HEK293 (cell line): Measurements from ENCODE around the gene DRC7.

ENCODE experiments used
- CTCF ChIA-PET: fragments of 350-600 bp; formaldehyde crosslinking; extraction: SDS; loops from one replicate; lab custom pipeline; 2021; ENCODE audit warnings: antibody characterized with exemption; lab: Yijun Ruan, JAX
- POLR2A ChIA-PET: fragments of 300-600 bp; formaldehyde crosslinking; extraction: SDS; loops from one replicate; lab custom pipeline; 2020; ENCODE audit warnings: antibody characterized with exemption, inconsistent platforms; lab: Yijun Ruan, JAX
- H3K27ac ChIP-seq: fragments of 200-500 bp; sonication (Bioruptor generic); 2 replicates; pipeline ENCODE4 v1.5.1; 2014; ENCODE audit warnings: low read depth, low read length, control low read depth, inconsistent platforms; ENCODE audit errors: extremely low read depth
- H3K36me3 ChIP-seq, 2 experiments: fragments of 200-500 bp in 1 of 2; sonication (Bioruptor generic) in 1 of 2; 1 replicate in 1 of 2; 2 replicates in 1 of 2; pipeline ENCODE4 v1.5.1; 2014 to 2017; ENCODE audit warnings: inconsistent platforms in 2 of 2, low read length in 2 of 2; ENCODE audit not compliant: control insufficient read depth in 2 of 2, insufficient read depth in 1 of 2
- H3K4me1 ChIP-seq: fragments of 200-500 bp; sonication (Bioruptor generic); 2 replicates; pipeline ENCODE4 v1.5.1; 2014; ENCODE audit warnings: mild to moderate bottlenecking, low read length, inconsistent platforms; ENCODE audit not compliant: control insufficient read depth, insufficient read depth
- H3K4me3 ChIP-seq: 2 replicates; pipeline ENCODE4 v1.5.1; 2011; ENCODE audit warnings: low read depth, mild to moderate bottlenecking, control low read depth, low read length, moderate library complexity
- H3K9me3 ChIP-seq: fragments of 200-500 bp; sonication (Bioruptor generic); 2 replicates; pipeline ENCODE4 v1.5.1; 2014; ENCODE audit warnings: low read depth, low read length, inconsistent platforms; ENCODE audit not compliant: control insufficient read depth, insufficient read depth
- EGR2 ChIP-seq: fragments of 450-650 bp; formaldehyde crosslinking; IDR thresholded peaks from 2 replicates; pipeline ENCODE4 v1.5.1; 2016; ENCODE audit warnings: low read depth, missing biosample characterization, missing genetic modification characterization
- KLF1 ChIP-seq: fragments of 450-650 bp; formaldehyde crosslinking; IDR thresholded peaks from 2 replicates; pipeline ENCODE4 v1.5.1; 2016; ENCODE audit warnings: missing biosample characterization, missing genetic modification characterization
- KLF8 ChIP-seq: fragments of 450-650 bp; formaldehyde crosslinking; IDR thresholded peaks from 2 replicates; pipeline ENCODE4 v1.5.1; 2016; ENCODE audit warnings: missing biosample characterization, missing genetic modification characterization
- KLF9 ChIP-seq: fragments of 450-650 bp; formaldehyde crosslinking; IDR thresholded peaks from 2 replicates; pipeline ENCODE4 v1.5.1; 2016; ENCODE audit warnings: missing biosample characterization, missing genetic modification characterization, low read depth
- SP2 ChIP-seq: fragments of 450-650 bp; formaldehyde crosslinking; IDR thresholded peaks from 2 replicates; pipeline ENCODE4 v1.5.1; 2016; ENCODE audit warnings: missing biosample characterization, missing genetic modification characterization
- SP7 ChIP-seq: fragments of 450-650 bp; formaldehyde crosslinking; IDR thresholded peaks from 2 replicates; pipeline ENCODE4 v1.5.1; 2016; ENCODE audit warnings: missing biosample characterization, missing genetic modification characterization
- ZEB2 ChIP-seq: fragments of 450-650 bp; formaldehyde crosslinking; IDR thresholded peaks from 2 replicates; pipeline ENCODE4 v1.5.1; 2016; ENCODE audit warnings: missing biosample characterization, missing genetic modification characterization
- ZFP3 ChIP-seq: fragments of 450-650 bp; formaldehyde crosslinking; IDR thresholded peaks from 2 replicates; pipeline ENCODE4 v1.5.1; 2016; ENCODE audit warnings: low read depth, missing biosample characterization, missing genetic modification characterization
- ZNF114 ChIP-seq: fragments of 450-650 bp; formaldehyde crosslinking; IDR thresholded peaks from 2 replicates; pipeline ENCODE4 v1.5.0; 2017; ENCODE audit warnings: missing biosample characterization, missing genetic modification characterization
- ZNF211 ChIP-seq: fragments of 450-650 bp; formaldehyde crosslinking; IDR thresholded peaks from 2 replicates; pipeline ENCODE4 v1.5.1; 2016; ENCODE audit warnings: low read depth, missing biosample characterization, missing genetic modification characterization
- ZNF24 ChIP-seq: fragments of 450-650 bp; formaldehyde crosslinking; IDR thresholded peaks from 2 replicates; pipeline ENCODE4 v1.5.1; 2016; ENCODE audit warnings: missing biosample characterization, missing genetic modification characterization
- ZNF366 ChIP-seq: fragments of 450-650 bp; formaldehyde crosslinking; conservative IDR thresholded peaks from 2 replicates; pipeline ENCODE4 v1.5.1; 2016; ENCODE audit warnings: missing biosample characterization, missing genetic modification characterization
- ZNF501 ChIP-seq: fragments of 450-650 bp; formaldehyde crosslinking; IDR thresholded peaks from 2 replicates; pipeline ENCODE4 v1.5.1; 2016; ENCODE audit warnings: missing biosample characterization, missing genetic modification characterization
- ZNF521 ChIP-seq: fragments of 450-650 bp; formaldehyde crosslinking; IDR thresholded peaks from 2 replicates; pipeline ENCODE4 v1.5.1; 2017; ENCODE audit warnings: missing biosample characterization, mild to moderate bottlenecking, missing genetic modification characterization
- ZNF571 ChIP-seq: fragments of 450-650 bp; formaldehyde crosslinking; IDR thresholded peaks from 2 replicates; pipeline ENCODE4 v1.5.0; 2017; ENCODE audit warnings: missing biosample characterization, missing genetic modification characterization
- ZNF585B ChIP-seq: fragments of 450-650 bp; formaldehyde crosslinking; IDR thresholded peaks from 2 replicates; pipeline ENCODE4 v1.5.1; 2016; ENCODE audit warnings: missing biosample characterization, missing genetic modification characterization
- ZNF596 ChIP-seq: fragments of 450-650 bp; IDR thresholded peaks from 2 replicates; pipeline ENCODE4 v1.5.0; 2018; ENCODE audit warnings: missing biosample characterization, mild to moderate bottlenecking, missing genetic modification characterization, moderate library complexity
- ZNF629 ChIP-seq: fragments of 450-650 bp; formaldehyde crosslinking; IDR thresholded peaks from 2 replicates; pipeline ENCODE4 v1.5.1; 2017; ENCODE audit warnings: missing biosample characterization, missing genetic modification characterization
- TF ChIP-seq, protein P1 (sequence below): fragments of 450-650 bp; formaldehyde crosslinking; IDR thresholded peaks from 2 replicates; pipeline ENCODE4 v1.5.1; 2016; ENCODE audit warnings: missing biosample characterization, missing genetic modification characterization
- TF ChIP-seq, protein P2 (sequence below): fragments of 450-650 bp; formaldehyde crosslinking; IDR thresholded peaks from 2 replicates; pipeline ENCODE4 v1.5.1; 2017; ENCODE audit warnings: missing biosample characterization, mild to moderate bottlenecking, missing genetic modification characterization, moderate library complexity
- TF ChIP-seq, protein P3 (sequence below): fragments of 450-650 bp; formaldehyde crosslinking; IDR thresholded peaks from 2 replicates; pipeline ENCODE4; 2016; ENCODE audit warnings: missing biosample characterization, missing genetic modification characterization
- TF ChIP-seq, protein P4 (sequence below): fragments of 450-650 bp; formaldehyde crosslinking; IDR thresholded peaks from 2 replicates; pipeline ENCODE4 v1.5.1; 2016; ENCODE audit warnings: missing biosample characterization, missing genetic modification characterization
- TF ChIP-seq, protein P5 (sequence below): fragments of 450-650 bp; formaldehyde crosslinking; IDR thresholded peaks from 2 replicates; pipeline ENCODE4 v1.5.1; 2016; ENCODE audit warnings: missing biosample characterization, missing genetic modification characterization
- TF ChIP-seq, protein P6 (sequence below): fragments of 450-650 bp; formaldehyde crosslinking; IDR thresholded peaks from 2 replicates; pipeline ENCODE4 v1.5.1; 2016; ENCODE audit warnings: missing biosample characterization, missing genetic modification characterization

The DRC7 gene

DNA sequence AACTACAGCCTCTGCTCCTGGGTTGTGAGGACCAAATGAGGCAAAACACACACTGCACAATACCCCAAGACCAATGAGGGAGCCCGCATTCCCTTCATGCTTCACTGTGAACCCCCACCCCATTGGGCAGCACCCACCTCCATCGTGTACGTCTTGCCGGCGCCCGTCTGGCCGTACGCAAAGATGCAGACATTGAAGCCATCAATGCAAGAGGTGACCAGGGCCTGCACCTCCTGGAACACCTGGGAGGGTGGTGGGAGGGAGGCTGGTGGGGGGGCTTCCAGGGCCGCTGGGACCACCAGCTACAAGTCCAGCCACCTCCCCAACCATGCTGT lies 69.4 kb downstream of the DRC7 start:
- CTCF ChIA-PET = interaction anchor here (0.6 kb wide), 2 partner anchors 10 to 159 kb away, joined by 3 read pairs; no protein-coding TSS in a partner anchor
- no peak overlapping the region for H3K4me3 ChIP-seq
- POLR2A ChIA-PET = interaction anchor here (0.6 to 1.3 kb wide), 2 partner anchors 29 to 365 kb away, joined by 3 to 7 read pairs; partner anchors contain the start of genes CFAP20 and KATNB1

DNA sequence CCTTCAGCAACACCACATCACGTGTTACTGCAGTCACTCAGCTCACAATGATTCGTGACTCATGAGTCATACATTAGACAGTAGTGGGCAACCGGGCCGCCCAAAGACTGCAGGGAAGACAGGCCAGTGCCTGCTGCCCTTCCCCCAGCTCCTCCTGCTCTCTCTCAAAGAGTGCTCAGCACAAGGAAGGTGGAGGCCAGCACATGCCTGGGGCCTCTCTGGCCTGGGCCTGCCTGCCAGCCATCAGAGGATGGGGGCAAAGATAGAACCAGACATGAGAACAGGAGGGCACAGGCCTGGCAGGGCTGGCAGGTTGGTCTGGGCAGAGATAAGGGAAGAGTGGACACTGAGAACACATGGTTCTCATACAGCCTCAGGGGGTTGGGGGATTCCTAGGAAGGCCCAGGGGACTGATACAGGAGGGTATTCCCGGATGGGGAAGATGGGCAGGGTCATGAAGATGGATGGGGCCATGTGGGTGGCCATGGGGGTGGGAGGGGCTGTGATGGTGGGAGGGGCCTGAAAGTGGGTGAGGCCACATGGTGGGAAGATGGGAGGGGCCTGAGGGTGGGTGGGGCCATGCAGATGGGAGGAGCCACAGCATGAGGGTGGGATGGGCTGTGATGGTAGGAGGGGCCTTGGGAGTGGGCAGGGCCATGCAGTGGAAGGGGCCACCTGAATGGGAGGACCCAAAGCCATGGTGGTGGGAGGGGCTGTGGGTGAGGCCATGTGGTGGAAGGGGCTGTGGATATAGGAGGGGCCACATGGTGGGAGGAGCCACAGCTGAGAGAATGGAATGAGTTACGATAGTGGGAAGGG lies 69.9 kb downstream of the DRC7 start:
- no peak overlapping the region for H3K4me3 ChIP-seq
- CTCF ChIA-PET = interaction anchor here (0.6 kb wide), 1 partner anchor 10 kb away, joined by 3 read pairs; no protein-coding TSS in a partner anchor
- H3K27ac ChIP-seq = peak overlapping the region; percentile 58; the same call in 1 of the 2 replicates
- no peaks in the 10 kb centered on the region for H3K9me3 ChIP-seq
- peaks cover 0 to 17% of the 10 kb centered on the region in 2 experiments; a peak in 2 of 3 replicates for H3K36me3 ChIP-seq
- POLR2A ChIA-PET = interaction anchor here (0.6 to 1.3 kb wide), 2 partner anchors 30 to 365 kb away, joined by 3 to 7 read pairs; partner anchors contain the start of genes CFAP20 and KATNB1
- H3K4me1 ChIP-seq = peaks cover 4% of the 10 kb centered on the region
- TF ChIP-seq ZNF211 (tag by site-specific recombination) (no peak), ZFP3 (no peak), ZNF629 (peak; percentile 53), SP2 (peak; percentile 74), ZNF501 (tag by site-specific recombination) (no peak), ZNF24 (tag by site-specific recombination) (peak; percentile 29; the same call in 1 of the 2 replicates), EGR2 (tag by site-specific recombination) (peak; percentile 64), ZNF585B (tag by site-specific recombination) (0 out of 2 replicates have a peak, but pooled peaks have one; percentile 19), ZNF366 (peak; percentile 61; the same call in 1 of the 2 replicates), ZEB2 (tag by site-specific recombination) (0 out of 2 replicates have a peak, but pooled peaks have one; percentile 18), ZNF596 (tag by site-specific recombination) (no peak), ZNF571 (tag by site-specific recombination) (no peak), ZNF521 (no peak), KLF9 (tag by site-specific recombination) (peak; percentile 82), KLF1 (tag by site-specific recombination) (peak; percentile 68), ZNF114 (tag by site-specific recombination) (no peak), KLF8 (peak; percentile 22; the same call in 1 of the 2 replicates)
- TF ChIP-seq, protein P1, sequence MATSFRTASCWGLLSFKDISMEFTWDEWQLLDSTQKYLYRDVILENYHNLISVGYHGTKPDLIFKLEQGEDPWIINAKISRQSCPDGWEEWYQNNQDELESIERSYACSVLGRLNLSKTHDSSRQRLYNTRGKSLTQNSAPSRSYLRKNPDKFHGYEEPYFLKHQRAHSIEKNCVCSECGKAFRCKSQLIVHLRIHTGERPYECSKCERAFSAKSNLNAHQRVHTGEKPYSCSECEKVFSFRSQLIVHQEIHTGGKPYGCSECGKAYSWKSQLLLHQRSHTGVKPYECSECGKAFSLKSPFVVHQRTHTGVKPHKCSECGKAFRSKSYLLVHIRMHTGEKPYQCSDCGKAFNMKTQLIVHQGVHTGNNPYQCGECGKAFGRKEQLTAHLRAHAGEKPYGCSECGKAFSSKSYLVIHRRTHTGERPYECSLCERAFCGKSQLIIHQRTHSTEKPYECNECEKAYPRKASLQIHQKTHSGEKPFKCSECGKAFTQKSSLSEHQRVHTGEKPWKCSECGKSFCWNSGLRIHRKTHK (tag by site-specific recombination) = no peak
- TF ChIP-seq, protein P2, sequence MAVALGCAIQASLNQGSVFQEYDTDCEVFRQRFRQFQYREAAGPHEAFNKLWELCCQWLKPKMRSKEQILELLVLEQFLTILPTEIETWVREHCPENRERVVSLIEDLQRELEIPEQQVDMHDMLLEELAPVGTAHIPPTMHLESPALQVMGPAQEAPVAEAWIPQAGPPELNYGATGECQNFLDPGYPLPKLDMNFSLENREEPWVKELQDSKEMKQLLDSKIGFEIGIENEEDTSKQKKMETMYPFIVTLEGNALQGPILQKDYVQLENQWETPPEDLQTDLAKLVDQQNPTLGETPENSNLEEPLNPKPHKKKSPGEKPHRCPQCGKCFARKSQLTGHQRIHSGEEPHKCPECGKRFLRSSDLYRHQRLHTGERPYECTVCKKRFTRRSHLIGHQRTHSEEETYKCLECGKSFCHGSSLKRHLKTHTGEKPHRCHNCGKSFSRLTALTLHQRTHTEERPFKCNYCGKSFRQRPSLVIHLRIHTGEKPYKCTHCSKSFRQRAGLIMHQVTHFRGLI (tag by site-specific recombination) = 0 out of 2 replicates have a peak, but pooled peaks have one; percentile 18
- TF ChIP-seq, protein P3, sequence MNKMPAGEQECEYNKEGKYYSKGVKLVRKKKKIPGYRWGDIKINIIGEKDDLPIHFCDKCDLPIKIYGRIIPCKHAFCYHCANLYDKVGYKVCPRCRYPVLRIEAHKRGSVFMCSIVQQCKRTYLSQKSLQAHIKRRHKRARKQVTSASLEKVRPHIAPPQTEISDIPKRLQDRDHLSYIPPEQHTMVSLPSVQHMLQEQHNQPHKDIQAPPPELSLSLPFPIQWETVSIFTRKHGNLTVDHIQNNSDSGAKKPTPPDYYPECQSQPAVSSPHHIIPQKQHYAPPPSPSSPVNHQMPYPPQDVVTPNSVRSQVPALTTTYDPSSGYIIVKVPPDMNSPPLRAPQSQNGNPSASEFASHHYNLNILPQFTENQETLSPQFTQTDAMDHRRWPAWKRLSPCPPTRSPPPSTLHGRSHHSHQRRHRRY (tag by site-specific recombination) = no peak
- TF ChIP-seq, protein P4, sequence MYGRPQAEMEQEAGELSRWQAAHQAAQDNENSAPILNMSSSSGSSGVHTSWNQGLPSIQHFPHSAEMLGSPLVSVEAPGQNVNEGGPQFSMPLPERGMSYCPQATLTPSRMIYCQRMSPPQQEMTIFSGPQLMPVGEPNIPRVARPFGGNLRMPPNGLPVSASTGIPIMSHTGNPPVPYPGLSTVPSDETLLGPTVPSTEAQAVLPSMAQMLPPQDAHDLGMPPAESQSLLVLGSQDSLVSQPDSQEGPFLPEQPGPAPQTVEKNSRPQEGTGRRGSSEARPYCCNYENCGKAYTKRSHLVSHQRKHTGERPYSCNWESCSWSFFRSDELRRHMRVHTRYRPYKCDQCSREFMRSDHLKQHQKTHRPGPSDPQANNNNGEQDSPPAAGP (tag by site-specific recombination) = peak; percentile 43; the same call in 1 of the 2 replicates
- TF ChIP-seq, protein P5, sequence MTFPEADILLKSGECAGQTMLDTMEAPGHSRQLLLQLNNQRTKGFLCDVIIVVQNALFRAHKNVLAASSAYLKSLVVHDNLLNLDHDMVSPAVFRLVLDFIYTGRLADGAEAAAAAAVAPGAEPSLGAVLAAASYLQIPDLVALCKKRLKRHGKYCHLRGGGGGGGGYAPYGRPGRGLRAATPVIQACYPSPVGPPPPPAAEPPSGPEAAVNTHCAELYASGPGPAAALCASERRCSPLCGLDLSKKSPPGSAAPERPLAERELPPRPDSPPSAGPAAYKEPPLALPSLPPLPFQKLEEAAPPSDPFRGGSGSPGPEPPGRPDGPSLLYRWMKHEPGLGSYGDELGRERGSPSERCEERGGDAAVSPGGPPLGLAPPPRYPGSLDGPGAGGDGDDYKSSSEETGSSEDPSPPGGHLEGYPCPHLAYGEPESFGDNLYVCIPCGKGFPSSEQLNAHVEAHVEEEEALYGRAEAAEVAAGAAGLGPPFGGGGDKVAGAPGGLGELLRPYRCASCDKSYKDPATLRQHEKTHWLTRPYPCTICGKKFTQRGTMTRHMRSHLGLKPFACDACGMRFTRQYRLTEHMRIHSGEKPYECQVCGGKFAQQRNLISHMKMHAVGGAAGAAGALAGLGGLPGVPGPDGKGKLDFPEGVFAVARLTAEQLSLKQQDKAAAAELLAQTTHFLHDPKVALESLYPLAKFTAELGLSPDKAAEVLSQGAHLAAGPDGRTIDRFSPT = peak; percentile 97

More for the DNA sequence above, 69.4 kb downstream of the DRC7 start:
- Histone ChIP-seq H3K36me3 (peaks cover 0 to 20% of the 10 kb centered on the region in 2 experiments; a peak in 2 of 3 replicates), H3K27ac (no peak overlapping the region), H3K4me1 (peaks cover 4% of the 10 kb centered on the region)
- TF ChIP-seq, protein P6, sequence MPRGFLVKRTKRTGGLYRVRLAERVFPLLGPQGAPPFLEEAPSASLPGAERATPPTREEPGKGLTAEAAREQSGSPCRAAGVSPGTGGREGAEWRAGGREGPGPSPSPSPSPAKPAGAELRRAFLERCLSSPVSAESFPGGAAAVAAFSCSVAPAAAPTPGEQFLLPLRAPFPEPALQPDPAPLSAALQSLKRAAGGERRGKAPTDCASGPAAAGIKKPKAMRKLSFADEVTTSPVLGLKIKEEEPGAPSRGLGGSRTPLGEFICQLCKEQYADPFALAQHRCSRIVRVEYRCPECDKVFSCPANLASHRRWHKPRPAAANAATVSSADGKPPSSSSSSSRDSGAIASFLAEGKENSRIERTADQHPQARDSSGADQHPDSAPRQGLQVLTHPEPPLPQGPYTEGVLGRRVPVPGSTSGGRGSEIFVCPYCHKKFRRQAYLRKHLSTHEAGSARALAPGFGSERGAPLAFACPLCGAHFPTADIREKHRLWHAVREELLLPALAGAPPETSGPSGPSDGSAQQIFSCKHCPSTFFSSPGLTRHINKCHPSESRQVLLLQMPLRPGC (tag by site-specific recombination) = no peak
- TF ChIP-seq SP7 = no peak
- TF ChIP-seq, all 188 proteins: peak for 0
- H3K9me3 ChIP-seq = no peaks in the 10 kb centered on the region
